PC-3 (cell line): ENCODE measurements around the gene DPP7. TPM values are rescaled to one million over a fixed set of nuclear protein-coding genes. Genes with fewer than 3 reads are reported as not detected.
A peak's percentile ranks its signal among the peaks of the same experiment; 100 is the strongest.
"Not testable (repeated sequence)": the region's sequence is repeated elsewhere in the genome, so short reads cannot be mapped to it uniquely, and the experiment has no call there.

Source experiments
- ATAC-seq: fragments of 200-7000 bp; cut with Tn5 transposase; 2 replicates; pipeline ENCODE4 v1.9.1; 2020; ENCODE audit warnings: mild to moderate bottlenecking, moderate library complexity
- BruUV-seq: library from RNA; stranded (reverse); fragments of 400-500 nt; replicated peaks from 2 replicates; lab custom pipeline; 2021; lab: Mats Ljungman, UMichigan
- CTCF ChIA-PET: fragments of 300-600 bp; sonication (Branson Sonifier 250); formaldehyde crosslinking; loops from one replicate; lab custom pipeline; 2022; ENCODE audit warnings: antibody characterized with exemption; lab: Charles Lee
- POLR2A ChIA-PET: fragments of 300-600 bp; sonication (Branson Sonifier 250); formaldehyde crosslinking; loops from one replicate; lab custom pipeline; 2022; ENCODE audit warnings: antibody characterized with exemption; ENCODE audit not compliant: unreplicated experiment; lab: Charles Lee
- DNase-seq: peaks from one replicate; pipeline ENCODE4 v3.0.0-alpha.2; 2015
- H2AFZ ChIP-seq: fragments of 300-600 bp; sonication (generic); 2 replicates; pipeline ENCODE4 v1.6.0; 2016; ENCODE audit warnings: antibody characterized with exemption, low read length
- H3F3A ChIP-seq: fragments of 300-600 bp; sonication (generic); one replicate; pipeline ENCODE4 v1.6.0; 2017; ENCODE audit warnings: antibody characterized with exemption, low read length, control low read depth, mild to moderate bottlenecking; ENCODE audit not compliant: unreplicated experiment
- H3K27ac ChIP-seq: fragments of 300-600 bp; sonication (generic); 2 replicates; pipeline ENCODE4 v1.5.1; 2016; ENCODE audit warnings: mild to moderate bottlenecking, low read length
- H3K27me3 ChIP-seq: fragments of 300-600 bp; sonication (generic); 2 replicates; pipeline ENCODE4 v1.6.1; 2016; ENCODE audit warnings: low read length, mixed read lengths
- H3K36me3 ChIP-seq: fragments of 300-600 bp; sonication (generic); 2 replicates; pipeline ENCODE4 v1.6.1; 2016; ENCODE audit warnings: low read depth, mixed run types, low read length, mixed read lengths
- H3K4me1 ChIP-seq: fragments of 300-600 bp; sonication (generic); 2 replicates; pipeline ENCODE4 v1.5.1; 2016; ENCODE audit warnings: low read length; ENCODE audit not compliant: insufficient read depth
- H3K4me2 ChIP-seq: fragments of 300-600 bp; sonication (generic); 2 replicates; pipeline ENCODE4 v1.6.0; 2016; ENCODE audit warnings: low read length
- H3K4me3 ChIP-seq: fragments of 300-600 bp; sonication (generic); 2 replicates; pipeline ENCODE4 v1.5.1; 2016; ENCODE audit warnings: mild to moderate bottlenecking, low read length, mixed read lengths
- H3K79me2 ChIP-seq: fragments of 300-600 bp; sonication (generic); 2 replicates; pipeline ENCODE4 v1.6.1; 2017; ENCODE audit warnings: low read length, mixed read lengths
- H3K9ac ChIP-seq: fragments of 300-600 bp; sonication (generic); 2 replicates; pipeline ENCODE4 v1.6.0; 2016; ENCODE audit warnings: mild to moderate bottlenecking, low read length
- H3K9me2 ChIP-seq: fragments of 300-600 bp; sonication (generic); replicated peaks from 2 replicates; pipeline ENCODE4 v1.6.1; 2016; ENCODE audit warnings: mixed run types, low read length, mixed read lengths
- H3K9me3 ChIP-seq: fragments of 300-600 bp; sonication (generic); 2 replicates; pipeline ENCODE4 v1.6.1; 2016; ENCODE audit warnings: low read length, mixed read lengths
- H4K20me1 ChIP-seq: fragments of 300-600 bp; sonication (generic); 2 replicates; pipeline ENCODE4 v1.6.1; 2016; ENCODE audit warnings: low read length, mixed read lengths
- EZH2 ChIP-seq: fragments of 300-600 bp; sonication (generic); IDR thresholded peaks from one replicate; pipeline ENCODE4 v1.6.1; 2017; ENCODE audit warnings: antibody characterized with exemption, mild to moderate bottlenecking, low read length; ENCODE audit not compliant: unreplicated experiment
- EZH2phosphoT487 ChIP-seq: fragments of 300-600 bp; sonication (generic); IDR thresholded peaks from 2 replicates; pipeline ENCODE4 v1.6.1; 2018; ENCODE audit warnings: mild to moderate bottlenecking, antibody characterized with exemption, low read length, borderline replicate concordance
- intact Hi-C: fragments of 100-400 bp; cut with micrococcal nuclease; formaldehyde crosslinking; loops from 2 replicates; pipeline ENCODE4 v1.9.0; 2023
- total RNA-seq: library from RNA; depleted of rRNA; stranded (reverse); fragments of >200 nt; gene quantifications from 2 replicates; pipeline ENCODE4 v1.2.3, GENCODE V29; 2014
- TF ChIP-seq, protein P1 (sequence below): fragments of 300-600 bp; sonication (generic); conservative IDR thresholded peaks from 2 replicates; pipeline ENCODE4 v1.5.1; 2017; ENCODE audit warnings: antibody characterized with exemption, low read depth, mild to moderate bottlenecking, low read length

DPP7 gene
- total RNA-seq, 1 experiment from 2014 or later: 103 TPM

DNA sequence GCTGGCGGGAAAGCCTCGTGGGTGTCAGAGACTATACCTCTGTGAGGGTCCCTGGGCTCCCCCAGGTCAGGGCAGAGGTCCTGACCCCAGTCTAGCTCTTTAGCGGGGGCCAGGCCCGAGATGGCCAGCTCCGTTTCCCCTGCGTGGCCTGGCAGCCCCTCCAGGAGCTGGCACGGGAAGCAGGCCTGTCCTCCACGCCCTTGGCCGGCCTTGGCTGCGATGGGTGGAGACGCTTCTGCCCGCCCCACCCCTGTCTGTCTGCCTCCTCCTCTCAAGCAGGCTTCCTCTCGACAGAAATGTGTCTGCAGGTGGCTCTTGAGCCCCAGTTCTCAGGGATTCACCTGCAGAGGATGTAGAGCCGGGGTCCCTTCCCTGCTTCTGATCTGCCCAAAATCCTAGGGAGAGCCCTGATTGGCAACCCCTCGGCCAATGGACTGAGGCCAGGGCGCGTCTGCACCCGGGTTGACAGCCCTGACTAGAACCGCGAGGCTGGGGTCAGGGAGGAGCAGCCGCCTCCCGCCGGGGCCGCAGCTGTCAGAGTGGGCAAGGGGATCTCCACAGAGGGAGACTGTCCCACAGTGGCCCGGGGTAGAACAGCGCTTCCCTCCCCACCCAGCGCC is 21.8 kb upstream of the DPP7 start:
- peaks cover 10% of the 10 kb centered on the region; the same call in 1 of the 2 replicates for H3K27me3 ChIP-seq
- BruUV-seq: no TSS peak
- POLR2A ChIA-PET: no interaction called here
- H3K4me3 ChIP-seq: no peak overlapping the region
- H3K27ac ChIP-seq: no peak overlapping the region
- H3K36me3 ChIP-seq: no peaks in the 10 kb centered on the region
- H3F3A ChIP-seq: no peaks in the 10 kb centered on the region
- CTCF ChIA-PET: no interaction called here
- ATAC-seq (peak; percentile 60), DNase-seq (no peak)
- no peaks in the 10 kb centered on the region for H3K79me2 ChIP-seq
- TF ChIP-seq EZH2 (no peak), EZH2phosphoT487 (no peak)
- TF ChIP-seq, protein P1, sequence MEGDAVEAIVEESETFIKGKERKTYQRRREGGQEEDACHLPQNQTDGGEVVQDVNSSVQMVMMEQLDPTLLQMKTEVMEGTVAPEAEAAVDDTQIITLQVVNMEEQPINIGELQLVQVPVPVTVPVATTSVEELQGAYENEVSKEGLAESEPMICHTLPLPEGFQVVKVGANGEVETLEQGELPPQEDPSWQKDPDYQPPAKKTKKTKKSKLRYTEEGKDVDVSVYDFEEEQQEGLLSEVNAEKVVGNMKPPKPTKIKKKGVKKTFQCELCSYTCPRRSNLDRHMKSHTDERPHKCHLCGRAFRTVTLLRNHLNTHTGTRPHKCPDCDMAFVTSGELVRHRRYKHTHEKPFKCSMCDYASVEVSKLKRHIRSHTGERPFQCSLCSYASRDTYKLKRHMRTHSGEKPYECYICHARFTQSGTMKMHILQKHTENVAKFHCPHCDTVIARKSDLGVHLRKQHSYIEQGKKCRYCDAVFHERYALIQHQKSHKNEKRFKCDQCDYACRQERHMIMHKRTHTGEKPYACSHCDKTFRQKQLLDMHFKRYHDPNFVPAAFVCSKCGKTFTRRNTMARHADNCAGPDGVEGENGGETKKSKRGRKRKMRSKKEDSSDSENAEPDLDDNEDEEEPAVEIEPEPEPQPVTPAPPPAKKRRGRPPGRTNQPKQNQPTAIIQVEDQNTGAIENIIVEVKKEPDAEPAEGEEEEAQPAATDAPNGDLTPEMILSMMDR: no peak
- H3K9me3 ChIP-seq: no peaks in the 10 kb centered on the region
- H3K4me2 ChIP-seq: peak overlapping the region; percentile 20
- no peaks in the 10 kb centered on the region for H3K4me1 ChIP-seq
- intact Hi-C loops: no loop called here
- no peaks in the 10 kb centered on the region for H3K9me2 ChIP-seq
- H2AFZ ChIP-seq: peak overlapping the region; percentile 36; the same call in 1 of the 2 replicates
- H4K20me1 ChIP-seq: no peaks in the 10 kb centered on the region
- H3K9ac ChIP-seq: no peak overlapping the region

DNA sequence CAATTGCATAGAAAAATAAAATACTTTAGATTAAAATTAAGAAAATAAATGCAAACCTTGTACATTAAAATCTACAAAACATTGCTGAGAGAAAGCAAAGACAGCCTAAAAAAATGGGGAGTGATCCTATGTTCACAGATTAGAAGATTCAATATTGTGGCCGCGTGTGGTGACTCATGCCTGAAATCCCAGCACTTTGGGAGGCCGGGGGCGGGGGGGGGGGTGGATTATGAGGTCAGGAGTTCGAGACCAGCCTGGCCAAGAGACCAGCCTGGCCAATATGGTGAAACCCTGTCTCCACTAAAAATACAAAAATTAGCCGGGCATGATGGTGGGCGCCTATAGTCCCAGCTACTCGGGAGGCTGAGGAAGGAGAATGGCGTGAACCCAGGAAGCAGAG is 20.6 kb upstream of the DPP7 start:
- ATAC-seq: not testable (repeated sequence)

DNA sequence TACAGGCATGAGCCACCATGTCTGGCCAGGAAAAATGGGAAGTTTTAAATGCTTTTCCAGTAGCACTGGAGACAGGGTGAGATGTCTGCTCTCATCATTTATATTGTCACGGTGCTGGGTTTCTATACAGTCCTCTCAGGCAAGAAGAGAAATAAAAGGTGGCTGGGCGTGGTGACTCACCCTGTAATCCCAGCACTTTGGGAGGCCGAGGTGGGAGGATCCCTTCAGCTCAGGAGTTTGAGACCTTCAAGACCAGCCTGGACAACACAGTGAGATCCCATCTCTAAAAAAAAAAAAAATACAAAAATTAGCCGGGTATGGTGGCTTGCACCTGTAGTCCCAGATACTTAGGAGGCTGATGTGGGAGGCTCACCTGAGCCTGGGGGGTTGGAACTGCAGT is 19.7 kb upstream of the DPP7 start:
- no peak overlapping the region for H2AFZ ChIP-seq
- H3K4me3 ChIP-seq: no peak overlapping the region
- no peaks in the 10 kb centered on the region for H3F3A ChIP-seq
- no peaks in the 10 kb centered on the region for H3K9me3 ChIP-seq
- H3K79me2 ChIP-seq: peaks cover 7% of the 10 kb centered on the region
- ATAC-seq (no peak), DNase-seq (no peak)
- H3K27me3 ChIP-seq: peaks cover 10% of the 10 kb centered on the region; the same call in 1 of the 2 replicates
- no peaks in the 10 kb centered on the region for H3K9me2 ChIP-seq
- H3K4me2 ChIP-seq: no peak overlapping the region
- H4K20me1 ChIP-seq: no peaks in the 10 kb centered on the region
- H3K4me1 ChIP-seq: no peaks in the 10 kb centered on the region
- BruUV-seq: no TSS peak
- no peaks in the 10 kb centered on the region for H3K36me3 ChIP-seq
- intact Hi-C loops: no loop called here
- TF ChIP-seq, protein P1: no peak
- TF ChIP-seq EZH2phosphoT487 (no peak), EZH2 (no peak)
- no peak overlapping the region for H3K9ac ChIP-seq
- no peak overlapping the region for H3K27ac ChIP-seq
- POLR2A ChIA-PET: no interaction called here
- CTCF ChIA-PET: no interaction called here

More for the DNA sequence above, 20.6 kb upstream of the DPP7 start:
- H3K4me2 ChIP-seq, H3K9ac ChIP-seq, BruUV-seq, H3K36me3 ChIP-seq, intact Hi-C loops, H3K4me1 ChIP-seq, H3F3A ChIP-seq, H3K27ac ChIP-seq, DNase-seq, H2AFZ ChIP-seq, H3K79me2 ChIP-seq, H3K9me3 ChIP-seq, H4K20me1 ChIP-seq, POLR2A ChIA-PET, H3K9me2 ChIP-seq, H3K4me3 ChIP-seq: not testable (repeated sequence)
- CTCF ChIA-PET: interaction anchor here (0.7 kb wide), 1 partner anchor 49 kb away, joined by 6 read pairs; no protein-coding TSS in a partner anchor
- H3K27me3 ChIP-seq: peaks cover 10% of the 10 kb centered on the region; the same call in 1 of the 2 replicates
